ENCODE results near the gene PFDN4.

DNA sequence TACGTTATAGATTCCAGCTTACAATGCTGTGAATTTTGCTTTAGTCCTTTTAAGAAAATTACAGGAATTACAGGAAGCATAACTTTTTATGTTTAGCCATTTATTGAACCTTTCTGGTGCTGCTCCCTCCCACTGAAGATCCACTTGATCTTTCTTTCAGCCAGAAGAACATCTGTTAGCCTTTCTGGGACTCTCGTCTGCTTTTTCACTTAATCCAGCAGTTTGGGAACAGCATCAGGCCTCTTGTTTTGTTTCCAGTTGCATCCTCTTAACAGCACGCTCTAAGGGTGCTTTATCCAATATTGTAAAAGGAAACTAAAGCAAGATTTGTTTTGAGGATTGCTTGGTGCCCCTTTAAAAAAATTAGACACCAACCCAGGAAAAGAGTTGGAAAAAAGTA is 23.8 kb upstream of the PFDN4 start:
- TF ChIP-seq, protein P1, sequence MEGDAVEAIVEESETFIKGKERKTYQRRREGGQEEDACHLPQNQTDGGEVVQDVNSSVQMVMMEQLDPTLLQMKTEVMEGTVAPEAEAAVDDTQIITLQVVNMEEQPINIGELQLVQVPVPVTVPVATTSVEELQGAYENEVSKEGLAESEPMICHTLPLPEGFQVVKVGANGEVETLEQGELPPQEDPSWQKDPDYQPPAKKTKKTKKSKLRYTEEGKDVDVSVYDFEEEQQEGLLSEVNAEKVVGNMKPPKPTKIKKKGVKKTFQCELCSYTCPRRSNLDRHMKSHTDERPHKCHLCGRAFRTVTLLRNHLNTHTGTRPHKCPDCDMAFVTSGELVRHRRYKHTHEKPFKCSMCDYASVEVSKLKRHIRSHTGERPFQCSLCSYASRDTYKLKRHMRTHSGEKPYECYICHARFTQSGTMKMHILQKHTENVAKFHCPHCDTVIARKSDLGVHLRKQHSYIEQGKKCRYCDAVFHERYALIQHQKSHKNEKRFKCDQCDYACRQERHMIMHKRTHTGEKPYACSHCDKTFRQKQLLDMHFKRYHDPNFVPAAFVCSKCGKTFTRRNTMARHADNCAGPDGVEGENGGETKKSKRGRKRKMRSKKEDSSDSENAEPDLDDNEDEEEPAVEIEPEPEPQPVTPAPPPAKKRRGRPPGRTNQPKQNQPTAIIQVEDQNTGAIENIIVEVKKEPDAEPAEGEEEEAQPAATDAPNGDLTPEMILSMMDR (IDR thresholded peaks at IDR 0.05; ENCODE audit: low read depth, low read length), result no peak
- TF ChIP-seq POLR2A (IDR thresholded peaks at IDR 0.05; ENCODE audit: extremely low read depth, insufficient read length) (no peak), MYC (IDR thresholded peaks at IDR 0.05; ENCODE audit: low read depth, low read length) (no peak)
- TF ChIP-seq, protein P2, sequence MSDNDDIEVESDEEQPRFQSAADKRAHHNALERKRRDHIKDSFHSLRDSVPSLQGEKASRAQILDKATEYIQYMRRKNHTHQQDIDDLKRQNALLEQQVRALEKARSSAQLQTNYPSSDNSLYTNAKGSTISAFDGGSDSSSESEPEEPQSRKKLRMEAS (IDR thresholded peaks at IDR 0.05; ENCODE audit: low read depth, low read length), result no peak

Data from NB4 (cell line).